Dermis microvascular lymphatic vessel endothelial cell (primary cell): ENCODE results near the gene DEGS2. TPM values are rescaled to one million over a fixed set of nuclear protein-coding genes. Genes with fewer than 3 reads are reported as not detected.
"Not testable (repeated sequence)": the region's sequence is repeated elsewhere in the genome, so short reads cannot be mapped to it uniquely, and the experiment has no call there.

Experiments
- DNase-seq, 2 donors: peaks; one replicate each; pipeline versions ENCODE4 v3.0.0 to v3.0.0-alpha.2; 2010; ENCODE audit warnings: low read depth in 2 of 2
- total RNA-seq: library from RNA; depleted of rRNA; stranded (reverse); fragments of >200 nt; gene quantifications from 2 replicates; pipeline ENCODE4 v1.2.1, GENCODE V29; 2014

DEGS2 gene
- total RNA-seq, 1 donor from 2014 or later: 0.26 TPM

DNA sequence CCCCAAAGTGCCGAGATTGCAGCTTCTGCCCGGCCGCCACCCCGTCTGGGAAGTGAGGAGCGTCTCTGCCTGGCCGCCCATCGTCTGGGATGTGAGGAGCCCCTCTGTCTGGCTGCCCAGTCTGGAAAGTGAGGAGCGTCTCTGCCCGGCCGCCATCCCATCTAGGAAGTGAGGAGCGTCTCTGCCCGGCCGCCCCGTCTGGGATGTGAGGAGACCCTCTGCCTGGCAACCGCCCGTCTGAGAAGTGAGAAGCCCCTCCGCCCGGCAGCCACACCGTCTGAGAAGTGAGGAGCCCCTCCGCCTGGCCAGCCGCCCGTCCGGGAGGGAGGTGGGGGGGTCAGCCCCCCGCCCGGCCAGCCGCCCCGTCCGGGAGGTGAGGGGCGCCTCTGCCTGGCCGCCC is 21.2 kb upstream of the DEGS2 start:
- DNase-seq: not testable (repeated sequence)

DNA sequence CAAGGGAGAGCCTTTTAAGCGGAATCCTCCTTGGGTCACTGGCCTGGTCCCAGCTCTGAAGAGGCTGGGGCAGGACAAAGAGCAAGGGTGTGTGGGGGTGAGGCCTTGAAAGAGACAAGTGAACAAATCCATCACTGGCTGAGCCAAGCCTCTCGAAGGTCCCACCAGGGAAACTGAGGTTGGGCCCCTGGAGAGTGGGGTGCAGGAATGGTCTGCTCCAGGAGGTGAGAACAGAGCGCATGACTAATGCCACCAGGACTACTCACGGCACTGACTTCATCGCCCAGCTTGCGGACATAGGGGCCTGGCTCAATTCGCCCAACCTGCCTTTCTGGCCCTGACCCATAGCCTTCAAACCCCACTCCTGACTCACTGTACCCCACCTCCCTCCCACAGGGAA is 19.2 kb upstream of the DEGS2 start:
- DNase-seq: no peak

DNA sequence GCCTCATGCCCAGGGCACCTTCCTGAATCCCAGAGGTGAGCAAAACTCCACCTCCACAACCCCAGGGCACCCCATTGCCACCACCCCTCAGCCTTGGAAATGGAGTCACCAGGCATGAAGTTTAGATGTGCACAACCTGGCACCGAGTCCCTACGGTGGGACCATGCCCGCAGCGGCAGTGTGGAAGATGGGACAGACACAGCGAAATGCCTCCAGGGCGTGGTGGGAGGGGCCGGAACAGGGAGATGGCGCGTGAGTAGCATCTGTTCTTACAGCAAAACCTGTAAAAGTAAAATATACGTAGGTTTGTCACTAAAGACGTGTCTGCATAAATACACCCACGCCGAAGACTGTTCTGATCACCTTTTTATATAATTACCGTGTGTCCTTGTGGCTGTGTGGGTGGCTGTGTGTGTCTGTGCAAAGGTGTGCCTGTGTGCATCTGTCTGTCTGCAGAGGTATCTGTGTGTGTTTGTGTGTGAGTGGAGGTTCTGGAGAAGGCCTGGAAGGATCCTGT is 17.4 kb upstream of the DEGS2 start:
- no peak for DNase-seq

DNA sequence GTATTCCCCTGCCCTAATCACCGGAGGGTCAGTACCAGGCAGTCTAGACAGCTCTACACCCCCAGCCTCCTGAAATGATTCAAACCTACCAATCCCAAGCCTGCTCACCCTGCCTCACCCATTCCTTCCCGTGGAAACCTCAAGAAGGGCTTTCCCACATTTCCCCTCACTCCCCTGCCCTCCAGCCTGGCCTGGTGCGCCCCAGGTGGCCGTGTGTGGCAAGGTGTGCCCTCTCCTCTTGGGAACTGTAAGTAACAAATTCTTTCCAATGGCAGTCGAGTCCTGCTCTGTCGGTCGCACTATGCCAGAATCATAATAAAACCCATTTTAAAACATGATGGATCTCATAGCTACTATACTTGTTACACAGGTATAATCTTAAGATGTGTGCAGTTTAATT is 13.9 kb upstream of the DEGS2 start:
- DNase-seq: no peak

DNA sequence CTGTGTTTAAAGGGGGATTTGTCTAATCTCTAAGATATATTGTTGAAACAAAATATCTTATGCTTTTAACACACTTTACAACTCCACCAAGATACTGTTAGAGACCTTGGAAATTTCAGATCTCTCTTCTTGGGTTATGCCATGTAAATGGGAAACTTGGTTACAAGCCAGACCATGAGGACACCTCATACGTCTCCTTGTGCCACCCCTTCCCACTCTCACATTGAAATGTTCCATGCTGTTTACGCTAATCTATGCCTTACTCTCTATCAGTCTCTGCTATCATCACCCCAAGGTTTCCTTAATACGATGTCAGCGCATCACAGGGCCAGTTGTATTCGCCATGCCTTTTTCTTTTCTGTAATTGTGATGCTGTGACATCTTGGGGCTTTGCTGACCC is 13.4 kb upstream of the DEGS2 start:
- no peak for DNase-seq

DNA sequence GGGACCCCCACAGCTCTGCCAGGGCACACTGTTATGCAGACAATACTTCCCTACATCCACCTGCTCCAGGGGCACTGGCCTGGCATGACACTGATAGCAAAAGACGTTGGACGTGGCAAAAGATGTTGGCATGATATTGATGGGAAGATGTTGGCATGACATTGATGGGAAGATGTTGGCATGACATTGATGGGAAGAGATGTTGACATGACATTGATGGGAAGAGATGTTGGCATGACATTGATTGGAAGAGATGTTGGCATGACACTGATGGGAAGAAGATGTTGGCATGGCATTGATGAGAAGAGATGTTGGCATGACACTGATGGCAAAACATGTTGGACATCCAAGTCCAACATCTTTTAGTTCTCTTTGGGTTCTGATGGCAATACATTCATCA is 11.4 kb upstream of the DEGS2 start:
- DNase-seq: no peak

DNA sequence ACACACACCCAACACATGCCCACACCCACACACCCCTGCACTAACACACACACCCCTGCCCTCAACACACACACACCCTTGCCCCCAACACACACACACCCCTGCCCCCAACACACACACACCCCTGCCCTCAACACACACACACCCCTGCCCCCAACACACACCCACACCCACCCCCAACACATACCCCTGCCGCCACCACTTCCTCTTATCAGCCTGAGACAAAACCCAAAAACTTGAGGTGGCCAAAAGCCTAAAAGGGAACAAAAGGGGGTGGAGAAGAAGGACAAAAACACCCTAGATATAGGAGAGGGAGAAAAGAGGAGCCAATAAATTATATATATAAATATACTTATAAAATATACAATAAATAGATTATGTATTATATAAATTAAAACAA is 9.1 kb upstream of the DEGS2 start:
- no peak for DNase-seq

DNA sequence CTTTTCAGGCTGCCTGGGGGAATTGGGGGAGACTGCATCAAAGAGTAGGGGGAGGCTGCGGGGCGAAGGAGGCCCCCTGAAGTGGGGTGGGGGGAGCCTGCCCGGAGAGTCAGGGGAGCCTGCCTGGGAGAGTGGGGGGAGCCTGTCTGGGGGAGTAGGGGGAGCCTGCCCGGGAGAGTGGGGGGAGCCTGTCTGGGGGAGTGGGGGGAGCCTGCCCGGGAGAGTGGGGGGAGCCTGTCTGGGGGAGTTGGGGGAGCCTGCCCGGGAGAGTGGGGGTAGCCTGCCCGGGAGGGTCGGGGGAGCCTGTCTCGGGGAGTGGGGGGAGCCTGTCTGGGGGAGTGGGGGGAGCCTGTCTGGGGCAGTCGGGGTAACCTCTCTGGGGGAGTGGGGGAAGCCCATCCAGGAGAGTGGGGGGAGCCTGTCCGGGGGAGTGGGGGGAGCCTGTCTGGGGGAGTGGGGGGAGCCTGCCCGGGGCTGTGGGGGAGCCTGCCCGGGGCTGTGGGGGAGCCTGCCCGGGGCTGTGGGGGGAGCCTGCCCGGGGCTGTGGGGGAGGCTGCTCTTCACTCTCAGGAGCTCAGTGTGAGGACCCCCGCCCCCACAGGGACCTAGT is 6.5 kb upstream of the DEGS2 start:
- DNase-seq: no peak

DNA sequence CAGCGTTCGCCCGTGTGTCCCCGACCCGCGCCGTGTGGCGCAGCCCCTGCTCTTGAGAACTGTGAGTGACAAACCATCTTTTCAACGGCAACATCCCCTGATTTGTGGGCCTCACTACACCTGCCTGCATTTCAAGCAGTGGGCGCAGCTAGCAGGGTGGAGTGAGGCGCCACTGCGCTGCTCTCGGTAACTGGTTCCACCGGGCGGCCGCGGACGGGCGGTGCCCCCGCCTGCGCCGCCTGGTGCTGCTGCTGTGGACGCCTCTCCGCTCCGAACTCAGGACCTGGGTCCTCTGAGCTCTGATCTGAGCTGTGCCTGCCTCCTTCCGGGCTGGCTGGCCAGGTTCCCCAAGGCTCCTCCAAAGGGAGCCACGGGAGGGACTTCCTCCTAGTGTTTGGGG is 5.9 kb upstream of the DEGS2 start:
- DNase-seq: no peak

DNA sequence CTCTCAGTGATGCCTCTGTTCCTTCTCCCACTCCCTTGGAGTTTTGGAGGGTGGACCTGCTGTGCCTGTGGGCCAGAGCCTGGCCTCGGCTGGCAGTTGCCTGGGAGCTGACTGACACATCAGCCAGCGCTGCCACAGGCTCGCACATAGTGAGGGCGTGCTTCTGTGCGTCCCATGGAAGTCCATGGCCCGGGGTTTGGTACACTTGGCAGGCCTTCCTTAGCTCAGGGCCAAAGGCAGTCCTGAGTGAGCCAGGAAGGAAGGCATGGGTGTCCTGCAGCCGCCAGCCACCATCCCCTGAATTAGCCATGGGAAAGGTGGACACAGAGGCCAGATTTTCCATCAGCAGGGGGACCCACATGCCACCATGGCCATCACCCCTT is 1.1 kb upstream of the DEGS2 start:
- no peak for DNase-seq

DNA sequence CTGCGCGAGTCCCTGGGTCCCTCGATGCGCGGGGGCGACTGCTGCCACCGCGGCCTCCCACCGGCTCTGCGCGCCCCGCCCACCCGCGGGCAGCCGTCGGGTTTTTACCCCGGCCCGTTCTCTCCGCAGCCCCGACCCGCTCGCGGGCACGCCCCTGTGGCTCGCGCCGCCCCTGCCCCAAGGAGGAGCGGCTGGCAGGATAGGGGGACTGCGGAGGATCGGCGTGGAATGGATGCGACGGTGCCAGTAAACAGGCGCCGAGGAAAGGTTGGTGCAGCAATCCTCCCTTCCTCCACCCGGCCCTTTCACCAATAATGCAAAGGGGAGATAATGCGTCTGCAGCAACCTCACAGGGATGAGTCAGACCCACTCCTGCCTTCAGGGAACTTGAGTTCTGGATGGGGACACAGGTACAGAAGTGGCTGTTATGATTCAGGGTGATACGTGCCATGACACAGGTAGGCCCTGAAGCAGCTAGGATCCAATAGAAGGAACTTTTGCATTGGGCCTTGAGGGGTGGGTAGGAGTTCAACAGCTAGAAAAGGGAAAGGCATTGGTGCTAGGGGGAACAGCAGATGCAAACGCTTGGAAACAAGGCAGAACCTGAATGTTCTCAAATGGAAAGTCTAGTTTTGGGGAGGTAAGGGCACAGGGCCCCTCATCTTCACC is 554 bp upstream of the DEGS2 start:
- no peak for DNase-seq

DNA sequence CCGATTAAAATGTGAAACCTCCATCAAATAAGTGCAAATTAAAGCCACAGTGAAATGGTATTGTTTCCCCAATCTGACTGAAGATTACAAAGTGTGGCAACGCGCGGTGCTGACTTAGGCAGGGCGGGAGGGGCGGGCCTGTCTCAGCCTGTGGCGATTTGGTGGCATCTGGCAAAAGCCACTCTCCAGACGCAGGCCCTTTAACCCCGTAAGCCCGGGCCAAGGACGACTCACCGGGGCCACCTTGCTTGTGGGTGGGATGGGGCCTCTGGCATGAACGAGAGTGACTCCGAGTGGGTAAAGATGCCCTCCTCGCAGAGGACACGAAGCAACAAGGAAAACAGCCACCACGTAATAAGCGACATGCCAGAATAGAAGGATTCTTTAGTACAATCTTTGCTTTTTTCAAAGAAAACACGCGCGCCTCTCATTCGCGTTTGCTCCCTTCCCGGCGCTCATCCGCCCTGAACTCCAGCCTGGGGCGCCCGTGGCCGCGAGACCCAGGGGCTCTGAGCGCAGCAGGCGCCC is 815 bp downstream of the DEGS2 start:
- no peak for DNase-seq

DNA sequence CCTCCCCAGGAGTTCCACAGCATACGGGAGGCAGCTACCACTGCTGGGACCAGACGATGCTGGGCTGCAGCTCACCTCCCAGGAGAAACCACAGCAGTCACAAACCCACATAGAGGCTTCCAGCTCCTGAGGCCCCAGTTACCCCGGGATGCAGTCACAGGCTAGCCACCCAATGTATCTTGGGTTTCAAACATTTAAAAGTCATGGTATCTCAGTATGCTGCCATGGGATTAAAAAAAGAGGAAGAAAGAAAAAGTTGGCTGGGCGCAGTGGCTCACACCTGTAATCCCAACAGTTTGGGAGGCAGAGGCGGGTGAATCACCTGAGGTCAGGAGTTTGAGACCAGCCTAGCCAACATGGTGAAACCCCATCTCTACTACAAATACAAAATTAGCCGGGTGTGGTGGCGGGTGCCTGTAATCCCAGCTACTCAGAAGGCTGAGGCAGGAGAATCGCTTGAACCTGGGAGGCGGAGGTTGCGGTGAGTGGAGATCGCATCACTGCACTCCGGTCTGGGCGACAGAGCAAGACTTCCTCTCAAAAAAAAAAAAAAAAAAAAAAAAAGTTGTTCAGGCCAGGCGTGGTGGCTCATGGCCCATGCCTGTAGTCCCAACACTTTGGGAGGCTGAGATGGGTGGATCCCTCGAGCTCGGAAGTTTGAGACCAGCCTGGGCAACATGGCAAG is 1.8 kb downstream of the DEGS2 start:
- not testable (repeated sequence) for DNase-seq

DNA sequence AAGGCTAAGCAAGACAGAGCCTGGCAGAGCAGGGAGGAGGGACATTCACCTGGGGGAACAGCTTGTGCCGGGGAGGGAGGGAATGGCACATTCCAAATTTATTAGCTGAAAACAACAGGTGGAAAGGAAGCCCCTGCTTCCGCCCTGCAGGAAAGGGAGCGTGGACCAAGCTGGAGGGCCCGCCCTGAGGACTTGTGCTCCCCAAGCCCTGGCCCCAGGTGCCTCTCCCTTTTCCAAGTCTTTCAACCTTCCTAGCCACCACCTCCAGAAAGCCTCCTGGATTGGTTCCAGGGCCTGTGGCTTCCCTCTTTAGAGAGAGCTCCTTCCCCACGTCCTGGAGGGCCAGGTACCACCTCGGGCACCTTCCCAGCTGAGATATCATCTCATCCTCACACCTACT is 2.7 kb downstream of the DEGS2 start:
- DNase-seq: no peak

DNA sequence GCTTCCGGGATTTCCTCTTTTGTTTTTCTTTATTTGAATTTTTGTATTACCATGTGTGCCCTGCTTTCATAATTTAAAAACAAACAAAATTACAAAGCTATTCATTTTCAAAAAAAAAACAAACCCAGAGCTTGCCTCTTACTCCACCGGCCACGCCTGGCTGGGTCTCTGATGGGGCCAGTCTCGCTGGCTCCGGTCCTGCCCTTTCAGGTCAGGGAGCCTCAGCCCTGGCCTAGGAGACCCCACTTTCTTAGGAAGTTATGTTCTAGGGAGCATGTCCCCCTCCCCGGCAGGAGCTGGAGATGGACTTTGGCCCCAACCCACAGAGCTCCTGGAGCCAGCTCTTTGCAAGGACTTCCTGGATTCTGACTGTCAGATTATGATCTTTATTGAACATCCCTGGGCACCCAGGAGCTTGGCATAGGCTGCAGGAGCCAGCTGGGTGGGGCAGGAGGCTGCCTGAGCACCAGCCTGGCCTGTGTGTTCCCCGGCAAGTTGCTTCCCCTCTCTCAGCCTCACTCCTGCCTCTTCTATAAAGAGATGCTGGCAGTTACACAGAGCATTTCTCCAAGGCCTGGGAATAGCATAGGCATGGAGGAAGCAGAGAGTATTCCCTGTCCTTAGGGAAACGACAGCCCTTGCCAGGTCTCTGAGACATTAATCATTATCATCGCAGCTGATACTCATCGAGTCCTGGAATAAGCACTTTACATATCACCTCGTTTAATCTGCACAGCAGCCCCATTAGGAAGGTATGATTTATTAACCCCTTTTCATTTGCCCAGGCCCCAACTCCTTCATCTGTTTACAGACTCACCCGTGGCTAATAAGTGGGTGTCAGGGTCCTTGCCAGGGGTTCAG is 3.5 kb downstream of the DEGS2 start:
- DNase-seq: no peak

DNA sequence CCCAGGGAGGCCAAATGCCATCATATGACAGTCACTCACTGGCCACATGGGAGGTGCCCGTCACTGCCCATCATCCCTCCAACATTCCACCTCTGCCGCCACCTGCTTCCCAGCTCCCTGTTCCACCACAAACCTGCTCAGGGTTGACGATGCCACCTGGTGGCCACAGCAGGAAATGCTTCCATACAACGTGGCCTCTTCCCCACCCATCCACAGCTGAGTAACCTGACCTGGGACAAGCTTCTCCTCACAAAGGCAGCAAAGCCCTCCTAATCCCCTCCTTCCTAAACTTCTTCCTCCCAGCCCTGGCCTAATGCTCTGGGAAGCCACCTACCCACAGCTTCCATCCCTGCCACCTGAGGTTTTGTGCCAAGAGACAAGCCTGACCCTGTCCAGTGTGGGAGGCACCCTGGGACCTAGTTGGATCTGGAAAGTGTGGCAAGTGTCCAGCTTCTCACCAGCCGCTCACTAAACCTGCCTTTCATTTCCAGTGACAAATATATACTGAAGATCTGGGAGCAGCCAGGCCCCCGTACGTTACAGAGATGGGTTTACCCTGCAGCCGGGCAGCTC is 4.3 kb downstream of the DEGS2 start:
- DNase-seq: peak in 1 of 2 donors; percentile 22

DNA sequence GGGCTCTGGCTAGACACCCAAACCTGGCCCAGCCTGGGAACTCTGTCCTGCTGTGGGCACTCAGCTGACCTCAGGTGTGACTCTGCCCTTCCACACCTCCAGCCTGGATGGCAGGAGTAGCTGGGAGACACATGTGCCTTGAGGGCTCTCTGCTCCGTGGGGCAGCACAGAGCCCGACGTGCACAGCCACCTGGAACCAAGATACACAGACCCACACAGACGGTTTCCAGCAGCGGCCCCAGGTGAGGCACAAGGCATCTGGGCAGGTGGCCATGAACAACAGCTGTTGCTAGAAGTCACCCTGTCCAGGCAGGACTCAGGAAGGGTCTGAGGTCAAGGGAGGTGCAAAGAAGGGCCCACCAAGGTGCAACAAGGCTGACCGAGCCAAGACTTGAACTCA is 5.9 kb downstream of the DEGS2 start:
- DNase-seq: no peak

DNA sequence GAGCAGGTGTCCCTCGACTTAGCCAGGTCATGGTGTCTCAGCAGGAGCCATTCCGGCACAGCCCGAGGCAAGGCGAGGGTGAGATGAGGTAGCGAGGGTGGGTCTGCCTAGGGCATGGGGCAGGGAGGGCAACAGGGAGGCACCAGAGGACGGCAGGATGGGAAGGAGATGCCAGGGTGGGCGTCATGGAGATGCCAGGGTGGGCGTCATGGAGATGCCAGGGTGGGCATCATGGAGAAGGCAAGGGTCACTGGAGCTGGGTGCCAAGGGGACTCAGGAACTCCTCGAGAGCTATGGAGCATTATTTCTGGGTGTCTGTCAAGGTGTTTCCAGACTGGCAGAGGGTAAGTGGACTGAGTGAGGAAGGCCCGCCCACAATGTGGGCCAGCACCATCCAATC is 7.4 kb downstream of the DEGS2 start:
- DNase-seq: no peak

DNA sequence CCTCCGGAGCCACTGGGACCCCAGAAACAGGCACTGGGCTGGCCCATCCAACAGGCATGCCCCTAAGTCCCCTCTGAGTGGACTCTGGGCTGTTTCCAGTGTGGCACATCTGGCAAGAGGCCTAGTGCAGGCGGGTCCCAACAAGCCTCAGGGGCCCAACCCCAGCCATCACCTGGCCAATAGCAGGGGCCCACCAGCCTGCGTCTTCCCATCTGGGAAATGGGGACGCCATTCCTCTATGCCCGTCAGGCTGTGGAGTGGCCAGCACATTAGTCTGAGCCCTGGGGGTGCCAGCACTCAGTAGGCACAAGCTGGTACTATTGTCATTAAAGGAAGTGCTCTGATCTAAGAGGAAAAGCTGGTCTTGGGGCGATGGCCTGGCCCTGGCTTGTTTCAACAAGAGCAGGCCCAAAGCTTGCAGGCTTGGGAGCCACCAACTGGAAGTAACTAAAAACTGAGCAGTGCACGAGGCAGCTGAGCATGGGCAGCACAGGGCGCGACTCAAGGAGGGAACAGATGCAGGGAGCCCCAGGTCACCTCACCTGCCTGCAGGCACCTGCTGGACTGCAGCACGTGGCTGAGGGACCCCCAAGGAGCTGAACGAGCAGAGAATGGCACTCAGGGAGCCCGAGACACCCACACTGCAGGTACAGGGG is 8.4 kb downstream of the DEGS2 start:
- DNase-seq: no peak

DNA sequence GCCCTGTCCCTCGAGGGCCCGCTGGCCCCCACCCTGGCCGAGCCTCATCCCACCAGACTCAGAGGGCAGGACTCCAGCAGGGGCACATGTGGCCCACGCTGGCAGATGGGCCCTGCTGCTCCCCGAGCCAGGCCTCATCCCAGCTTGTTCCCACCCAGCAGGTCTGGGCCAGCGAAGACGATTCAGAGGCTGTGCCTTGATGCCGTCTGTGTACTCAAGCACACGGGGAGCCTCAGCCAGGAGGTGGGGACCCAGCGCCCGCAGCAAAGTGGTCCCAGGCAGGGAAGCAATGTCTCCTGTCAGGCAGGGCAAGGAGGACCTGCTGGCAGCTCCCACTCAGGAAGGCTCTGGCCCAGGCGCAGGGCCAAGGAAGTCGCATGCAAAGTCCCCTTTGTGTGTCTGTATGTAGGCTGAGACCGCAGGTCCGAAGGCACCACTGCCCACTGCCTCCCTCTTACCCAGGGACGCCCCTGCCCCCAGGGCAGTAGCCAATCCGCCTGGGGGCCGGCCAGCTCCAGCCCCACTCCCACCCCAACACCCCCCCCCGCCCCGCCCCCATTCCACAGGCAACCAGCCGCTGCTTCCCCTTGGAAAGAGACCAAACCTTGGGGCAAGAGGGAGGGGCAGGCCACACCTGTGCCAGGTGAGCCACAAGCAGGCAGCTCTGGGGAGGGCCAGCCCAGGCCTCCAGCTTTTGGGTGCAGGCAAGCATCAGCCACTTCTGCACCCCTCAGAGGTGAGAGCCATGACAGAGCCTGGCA is 9.4 kb downstream of the DEGS2 start:
- no peak for DNase-seq
